HS-27A (cell line): ENCODE results near the gene CCDC197.
A peak's percentile ranks its signal among the peaks of the same experiment; 100 is the strongest.

Source experiments
- DNase-seq: peaks from one replicate; pipeline ENCODE4 v3.0.0-alpha.2; 2012; ENCODE audit warnings: low read depth, missing footprints

Gene CCDC197

GRCh38 chr14:94026173-94026888 lies 29.2 kb downstream of the CCDC197 start, which contains the start of gene OTUB2:
Gene OTUB2, plus strand, starts transcription at chr14:94026340. Its CDS starts 198 bp downstream, at chr14:94026538.
- peak; percentile 96 for DNase-seq

DNA sequence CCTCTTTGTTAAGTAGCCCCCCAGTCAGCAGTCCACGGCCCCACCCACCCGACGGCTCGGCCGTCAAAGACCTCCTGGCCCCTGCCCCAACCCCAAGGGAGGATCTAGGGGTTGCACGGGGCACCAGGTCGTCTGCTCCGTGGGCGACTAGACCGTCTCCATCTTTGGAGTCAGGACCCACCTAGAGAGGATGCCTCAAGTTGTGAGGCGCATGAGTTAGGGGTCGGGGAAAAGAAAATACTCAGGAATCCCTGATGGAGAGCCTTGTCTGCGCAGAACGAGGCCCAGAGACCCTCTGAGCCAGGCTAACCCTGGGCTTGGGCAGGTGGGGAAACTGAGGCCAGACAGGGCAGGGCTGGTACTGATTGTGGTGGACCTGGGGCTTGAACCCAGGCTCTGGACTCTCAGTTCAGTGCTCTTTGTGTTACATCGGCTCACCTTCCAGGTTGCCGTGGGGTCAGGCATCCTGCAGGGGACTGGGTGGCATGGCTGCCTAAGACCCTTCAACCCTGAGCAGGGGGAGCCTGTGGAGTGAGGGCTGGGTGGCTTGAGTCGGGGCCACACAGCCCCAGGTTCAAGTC lies 29.9 kb downstream of the CCDC197 start:
- no peak for DNase-seq

- no peak for DNase-seq
Measured at GRCh38 chr14:94027566-94028449, 30.7 kb downstream of the CCDC197 start.

DNA sequence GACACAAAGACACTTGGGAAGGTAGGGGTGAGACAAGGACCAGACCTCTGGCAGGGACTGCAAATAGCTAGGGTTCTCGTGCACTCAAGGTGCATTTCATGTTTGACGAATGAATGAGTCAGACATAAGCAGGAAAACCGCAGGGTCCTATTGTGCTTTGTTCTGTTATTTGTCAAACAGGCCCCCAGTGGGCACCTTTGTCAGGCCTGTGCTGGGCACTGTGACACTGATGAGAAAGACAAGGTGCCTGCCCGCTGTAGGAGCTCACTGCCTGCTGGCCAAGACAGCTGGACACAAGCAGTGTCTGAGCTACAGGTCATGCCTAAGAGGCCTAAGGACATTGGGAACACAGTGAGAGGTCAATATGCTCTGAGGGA lies 31.3 kb downstream of the CCDC197 start:
- no peak for DNase-seq

GRCh38 chr14:94029265-94029664 lies 32.2 kb downstream of the CCDC197 start:
- DNase-seq: no peak

DNA sequence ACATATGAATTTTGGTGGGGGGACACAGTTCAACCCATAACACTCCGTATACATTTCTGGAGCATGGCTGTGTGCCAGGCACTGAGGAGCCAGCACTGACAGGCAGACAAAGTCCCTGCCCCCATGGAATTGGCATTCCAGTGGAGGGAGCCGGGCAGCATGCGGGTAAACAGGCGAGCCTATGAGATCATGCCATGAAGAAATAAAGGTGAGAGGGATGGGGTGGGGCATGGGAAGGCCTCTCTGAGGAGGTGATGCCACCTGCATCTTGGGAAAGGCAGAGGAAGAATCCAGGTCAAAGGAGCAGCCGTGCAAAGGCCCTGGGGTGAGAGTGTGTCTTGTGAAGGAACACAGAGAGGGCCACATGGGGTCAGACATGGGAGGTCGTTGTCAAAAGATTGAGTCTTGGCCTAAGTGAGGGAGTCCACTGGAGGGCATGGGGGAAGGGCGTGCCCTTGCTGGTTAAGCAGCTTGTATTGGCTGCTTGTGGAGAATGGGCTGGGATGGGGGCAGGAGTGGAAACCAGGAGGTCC lies 32.6 kb downstream of the CCDC197 start:
- DNase-seq: no peak

GRCh38 chr14:94030571-94030970 lies 33.5 kb downstream of the CCDC197 start:
- DNase-seq: no peak

GRCh38 chr14:94031161-94031882 lies 34.2 kb downstream of the CCDC197 start:
- DNase-seq: no peak

DNA sequence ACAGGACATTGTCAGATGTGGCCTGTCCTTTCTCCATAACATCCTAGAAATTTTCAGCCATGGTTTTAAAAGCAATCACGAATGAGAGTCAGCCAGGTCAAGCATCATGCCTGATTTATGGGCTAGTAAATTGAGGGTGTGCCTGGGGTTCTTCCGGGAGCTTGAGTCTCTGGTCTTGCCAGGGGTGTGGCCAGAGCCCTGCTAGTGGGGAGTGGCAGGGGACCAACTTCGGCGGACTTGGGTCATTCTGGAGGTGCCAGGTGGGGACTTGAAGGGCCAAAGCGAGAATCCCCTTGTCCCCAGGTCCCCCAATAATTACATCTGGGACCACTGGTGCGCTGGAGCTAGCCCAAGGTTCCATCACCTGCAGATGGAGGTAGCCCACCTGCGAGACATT lies 34.8 kb downstream of the CCDC197 start:
- no peak for DNase-seq

- DNase-seq: no peak
Measured at GRCh38 chr14:94034886-94035285, 37.8 kb downstream of the CCDC197 start.

GRCh38 chr14:94036313-94037167 lies 39.4 kb downstream of the CCDC197 start:
- DNase-seq: no peak

DNA sequence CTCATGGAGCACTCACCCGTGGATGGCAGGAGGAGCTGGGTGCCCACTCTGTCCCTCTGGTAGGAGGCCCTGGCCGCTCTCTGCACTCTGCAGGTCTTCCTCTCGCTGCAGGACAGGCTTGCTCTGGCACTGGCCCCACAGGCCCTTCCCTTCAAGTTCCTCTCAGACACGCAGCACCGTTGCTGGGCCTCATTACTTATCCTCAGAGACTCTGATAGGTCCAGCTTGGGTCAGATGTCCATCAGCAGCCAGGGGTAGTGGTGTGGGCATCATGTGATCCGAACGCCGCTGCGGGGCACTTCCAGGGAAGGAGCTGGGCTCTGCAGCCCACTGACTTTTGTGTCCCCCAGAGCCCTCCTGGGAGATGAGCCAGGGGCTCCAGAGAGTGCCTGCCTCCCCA lies 40.9 kb downstream of the CCDC197 start:
- DNase-seq: no peak

DNA sequence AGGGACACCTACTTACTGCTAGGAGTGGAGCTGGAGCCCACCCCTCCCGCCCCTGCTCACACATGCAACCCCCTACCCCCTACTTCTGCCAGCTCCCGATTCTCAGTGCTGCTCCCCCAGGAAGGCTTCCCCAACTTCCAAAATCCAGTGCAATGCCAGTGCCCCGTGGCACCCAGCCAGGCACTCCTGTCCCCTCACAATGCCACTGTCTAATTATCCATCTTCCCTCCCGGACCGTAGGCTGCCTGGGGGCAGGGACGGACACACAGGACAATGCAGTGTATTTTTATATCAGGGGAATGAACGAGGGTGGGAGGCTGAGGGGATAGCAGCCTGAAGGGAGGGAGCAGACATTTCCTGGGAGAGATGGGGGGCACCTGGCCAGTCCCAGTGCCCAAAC lies 41.4 kb downstream of the CCDC197 start:
- DNase-seq: no peak

GRCh38 chr14:94038921-94039629 lies 42.0 kb downstream of the CCDC197 start:
- no peak for DNase-seq

DNA sequence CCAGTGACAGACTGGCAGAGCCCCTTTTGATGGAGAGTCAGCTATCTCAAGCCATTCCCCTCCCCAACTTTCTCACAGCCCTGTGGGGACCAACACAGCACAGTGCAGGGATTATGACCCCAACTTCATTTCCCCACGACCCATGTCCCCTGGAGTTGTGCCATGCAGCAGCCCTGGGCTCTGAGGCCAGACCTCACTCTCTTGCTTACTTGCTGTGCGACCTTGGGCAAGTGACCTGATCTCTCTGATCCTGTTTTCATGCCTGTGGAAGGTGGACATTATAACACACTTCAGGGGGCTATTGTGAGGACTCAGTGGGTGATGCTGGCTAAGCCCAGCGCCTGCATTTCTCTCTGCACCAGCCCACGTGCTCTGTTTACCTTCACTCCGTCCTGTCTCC lies 43.1 kb downstream of the CCDC197 start:
- no peak for DNase-seq

GRCh38 chr14:94040796-94041195 lies 43.7 kb downstream of the CCDC197 start:
- no peak for DNase-seq

GRCh38 chr14:94041551-94042346 lies 44.6 kb downstream of the CCDC197 start:
- no peak for DNase-seq

DNA sequence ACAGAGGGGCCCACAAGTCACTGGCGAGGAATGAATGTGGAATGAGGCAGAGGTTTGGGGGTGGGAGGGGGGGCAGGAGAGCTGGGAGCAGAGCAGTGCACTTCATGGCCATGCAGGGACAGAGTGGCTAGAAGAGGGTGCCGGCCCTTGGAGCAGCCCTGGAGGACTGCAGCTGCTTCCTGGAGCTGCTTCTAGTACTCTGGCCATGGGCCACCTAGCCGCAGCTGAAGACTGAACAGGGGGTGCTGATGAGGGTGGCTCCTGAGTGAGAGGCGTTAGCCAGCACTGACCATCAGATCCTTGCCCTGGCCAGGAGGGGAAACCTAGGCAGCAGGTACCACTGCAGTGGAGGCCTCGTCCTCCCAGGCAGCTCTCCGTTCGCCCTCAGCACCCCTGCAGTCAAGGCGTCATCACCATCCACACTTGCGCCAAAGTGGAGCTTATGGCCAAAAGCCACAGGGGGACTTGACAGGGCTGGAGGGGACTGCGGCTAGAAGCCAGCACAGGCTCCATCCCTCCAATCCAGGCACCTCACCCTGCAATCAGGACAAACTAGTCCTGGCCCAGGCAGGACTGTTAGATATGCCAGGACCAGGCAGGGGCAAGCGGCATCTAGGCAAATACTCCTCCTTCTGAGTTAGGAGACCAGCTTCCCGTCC lies 45.5 kb downstream of the CCDC197 start:
- DNase-seq: no peak
